NCI-H2029 (cell line): ENCODE data around the gene ALDH9A1.
A peak's percentile ranks its signal among the peaks of the same experiment; 100 is the strongest.
"Not testable (repeated sequence)": the region's sequence is repeated elsewhere in the genome, so short reads cannot be mapped to it uniquely, and the experiment has no call there.

ENCODE experiments used
- DNase-seq: peaks from one replicate; lab custom pipeline; 2025; lab: John Stamatoyannopoulos, UW

ALDH9A1 gene

DNA sequence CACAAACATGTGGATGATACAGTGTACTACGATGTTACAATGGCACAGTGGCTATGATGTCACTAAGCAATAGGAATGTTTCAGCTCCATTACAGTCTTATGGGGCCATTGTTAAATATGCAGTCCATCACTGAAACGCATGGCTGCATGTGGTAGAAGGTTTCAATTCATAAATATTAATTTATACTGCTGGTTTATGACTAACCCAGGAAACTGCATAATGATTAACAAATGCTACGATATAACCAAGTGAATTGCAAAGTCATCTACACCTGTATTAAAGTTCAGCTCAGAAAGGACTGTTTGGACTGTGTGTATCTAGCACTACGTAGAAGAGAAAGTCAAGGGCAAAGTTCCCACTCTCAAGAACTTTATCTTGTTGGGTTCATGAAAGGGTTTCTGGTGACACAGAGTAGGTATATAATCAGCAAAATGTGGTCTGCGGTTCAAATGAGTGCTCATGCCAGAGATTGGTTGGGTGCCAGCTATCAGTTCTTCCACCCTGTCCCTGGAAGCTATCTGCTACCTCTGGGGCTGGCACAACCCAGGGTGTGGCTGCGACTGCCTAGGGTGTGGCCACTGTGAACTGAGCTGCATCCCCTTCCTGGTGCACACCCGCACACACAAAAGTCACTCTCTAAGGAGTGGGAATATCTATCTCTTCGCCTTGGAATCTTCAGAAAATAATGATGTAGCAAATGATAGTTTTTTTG lies 52.6 kb downstream of the ALDH9A1 start:
- no peak for DNase-seq

DNA sequence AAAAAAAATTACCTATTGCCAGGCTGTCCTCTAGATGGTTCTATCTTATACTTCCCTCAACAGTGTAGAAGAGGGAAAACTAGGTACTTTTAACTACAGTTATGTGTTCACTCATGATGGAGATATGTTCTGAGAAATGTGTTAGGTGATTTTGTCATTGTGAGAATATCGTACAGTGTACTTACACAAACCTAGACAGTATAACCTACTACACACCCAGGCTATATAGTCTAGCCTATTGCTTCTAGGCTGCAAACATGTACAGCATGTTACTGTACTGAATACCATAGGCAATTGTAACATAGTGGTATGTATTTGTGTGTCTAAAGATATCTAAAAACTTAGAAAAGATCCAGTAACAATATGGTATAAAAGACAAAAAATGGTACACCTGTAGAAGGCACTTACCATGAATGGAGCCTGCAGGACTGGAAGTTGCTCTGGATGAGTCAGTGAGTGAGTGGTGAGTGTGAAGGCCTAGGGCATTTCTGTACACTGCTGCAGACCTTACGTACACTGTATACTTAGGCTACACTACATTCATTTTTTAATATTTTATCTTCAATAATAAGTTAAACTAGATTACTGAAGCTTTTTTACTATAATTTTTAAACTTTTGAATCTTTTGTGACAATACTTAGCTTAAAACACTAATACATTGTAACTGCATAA lies 54.2 kb downstream of the ALDH9A1 start:
- DNase-seq, result no peak

DNA sequence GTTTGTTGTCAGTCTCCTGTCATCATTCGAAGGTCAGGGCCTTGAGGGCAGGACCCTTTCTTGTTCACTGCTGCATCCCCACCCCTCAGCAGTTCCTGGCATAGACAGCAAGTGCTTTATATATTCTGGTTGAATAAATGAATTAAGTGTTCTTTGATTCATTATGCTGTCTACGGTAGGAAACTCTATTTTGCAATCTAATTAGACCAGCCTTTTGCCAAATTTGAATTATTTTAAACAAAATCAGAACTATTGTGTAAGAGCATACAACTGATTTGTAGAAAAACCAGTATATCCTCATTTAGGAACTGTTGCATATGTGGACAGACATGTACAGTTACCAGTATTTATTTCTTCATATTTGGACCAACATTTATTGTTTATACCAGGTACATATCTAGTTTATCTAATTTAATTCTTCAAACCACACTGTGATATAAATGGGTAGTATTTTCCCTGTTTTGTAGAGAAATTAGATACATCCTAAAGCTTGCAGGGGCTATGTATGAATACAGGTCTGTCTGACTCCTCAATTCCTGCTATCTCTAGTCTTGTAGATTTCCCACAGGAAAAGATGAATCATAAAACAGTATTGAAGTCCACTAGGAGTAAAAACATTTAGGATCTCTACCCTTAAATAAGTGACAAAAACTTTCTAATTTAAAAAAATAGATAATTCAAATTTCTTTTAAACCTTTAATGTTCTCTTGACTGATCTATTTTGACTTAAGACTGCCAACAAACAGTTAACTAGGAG lies 57.0 kb downstream of the ALDH9A1 start:
- no peak for DNase-seq

DNA sequence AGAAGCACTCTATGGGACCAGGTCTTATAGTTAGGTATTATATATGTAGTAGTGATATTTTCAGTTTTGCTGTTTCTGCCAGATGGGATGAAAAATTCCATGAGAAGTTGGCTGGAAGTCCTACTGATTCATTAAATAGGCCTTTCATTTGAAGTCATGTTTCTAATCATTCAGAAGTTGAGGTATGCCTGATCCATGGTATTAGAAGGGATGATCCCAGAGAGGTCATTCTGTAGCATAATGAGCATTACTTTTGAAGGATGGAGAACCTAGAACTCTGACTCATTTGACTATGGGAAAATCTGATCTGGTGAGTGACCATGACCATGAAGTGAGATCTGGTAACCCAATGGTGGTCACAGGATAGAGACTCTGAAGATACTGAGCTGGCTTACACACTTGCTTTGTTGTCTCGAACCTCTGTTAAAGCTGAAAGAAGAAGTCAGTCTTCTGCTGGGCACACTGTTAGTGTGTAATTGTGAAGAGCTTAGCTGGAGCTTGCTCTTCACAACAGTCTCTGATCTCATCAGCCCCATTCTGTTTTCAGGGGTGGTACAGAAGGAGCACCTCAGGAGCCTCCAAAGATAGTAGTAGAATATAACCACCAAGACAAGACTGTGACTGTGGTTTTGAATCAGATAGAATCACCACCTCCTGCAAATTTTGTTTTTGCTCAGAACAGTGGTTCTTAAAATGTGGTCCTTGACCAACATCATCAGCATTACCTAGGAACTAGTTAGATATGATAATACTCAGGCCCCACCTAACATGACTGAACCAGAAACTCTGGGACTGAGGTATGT lies 58.3 kb downstream of the ALDH9A1 start:
- no peak for DNase-seq

DNA sequence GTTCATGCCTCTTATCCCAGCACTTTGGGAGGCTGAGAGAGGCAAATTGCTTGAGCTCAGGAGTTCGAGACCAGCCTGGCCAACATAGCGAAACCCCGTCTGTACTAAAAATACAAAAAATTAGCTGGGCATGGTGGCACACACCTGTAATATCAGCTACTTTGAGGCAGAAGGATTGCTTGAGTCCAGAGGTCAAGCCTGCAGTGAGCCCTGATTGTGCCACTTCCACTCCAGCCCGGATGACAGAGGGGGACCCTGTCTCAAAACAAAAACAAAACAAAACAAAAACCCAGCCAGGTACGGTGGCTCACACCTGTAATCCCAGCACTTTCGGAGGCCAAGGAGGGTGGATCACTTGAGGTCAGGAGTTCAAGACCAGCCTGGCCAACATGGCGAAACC lies 60.2 kb downstream of the ALDH9A1 start:
- not testable (repeated sequence) for DNase-seq

DNA sequence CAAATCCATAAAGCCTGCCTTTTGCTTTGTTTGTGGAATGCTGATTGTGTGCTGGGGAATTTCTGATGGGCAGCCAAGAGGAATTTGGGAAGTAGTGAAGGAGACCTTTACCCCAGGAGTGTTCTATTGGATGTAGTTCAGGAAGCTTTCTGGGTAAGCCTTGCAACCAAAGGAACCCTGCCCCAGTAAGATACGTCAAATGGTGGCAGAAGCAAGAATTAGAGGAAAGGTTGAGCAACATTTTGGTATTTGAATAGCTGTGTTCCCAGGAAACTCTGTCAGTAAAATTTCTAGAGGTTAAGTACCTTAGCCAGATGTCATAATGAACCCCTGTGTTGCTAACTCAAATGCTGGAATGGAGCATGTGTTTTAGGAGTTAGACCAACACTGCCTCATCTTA lies 60.9 kb downstream of the ALDH9A1 start:
- no peak for DNase-seq

DNA sequence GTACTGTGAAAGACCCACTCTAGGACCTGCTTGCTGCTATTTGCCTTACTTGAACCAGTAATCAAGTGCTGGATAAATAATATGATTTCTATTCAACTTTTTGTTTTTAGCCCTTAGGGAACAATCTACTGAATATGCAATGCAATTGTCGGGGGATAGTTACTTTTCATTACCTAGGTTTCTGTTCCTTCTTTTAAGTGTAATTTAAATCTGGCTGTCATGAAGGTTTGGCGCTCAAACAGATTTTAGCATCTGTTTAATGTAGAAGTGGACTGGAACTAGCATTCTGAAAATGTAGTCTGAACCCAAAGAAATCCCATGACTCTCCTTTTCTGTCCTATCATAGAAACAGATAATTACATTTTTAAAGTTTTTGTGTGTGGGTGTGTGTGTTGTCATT lies 62.5 kb downstream of the ALDH9A1 start:
- DNase-seq, result no peak

DNA sequence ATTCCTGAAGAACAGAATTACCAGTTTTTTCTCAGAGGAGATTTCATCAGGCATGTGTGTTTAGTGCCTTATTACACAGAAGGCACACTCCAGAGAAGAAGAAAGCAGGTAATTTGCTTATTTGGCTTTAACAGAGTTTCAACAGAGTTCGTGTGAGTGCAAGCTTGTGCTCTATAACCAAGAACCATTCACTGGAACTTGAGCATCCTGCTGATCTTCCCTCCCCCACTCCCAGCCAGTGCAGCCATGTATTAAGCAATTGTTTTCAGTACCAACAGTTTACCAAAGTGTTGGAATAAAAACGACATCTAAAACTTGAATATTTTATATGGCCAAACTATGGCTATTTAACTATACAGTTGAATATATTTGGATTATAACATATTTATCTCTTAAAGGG lies 63.0 kb downstream of the ALDH9A1 start:
- DNase-seq, result no peak

DNA sequence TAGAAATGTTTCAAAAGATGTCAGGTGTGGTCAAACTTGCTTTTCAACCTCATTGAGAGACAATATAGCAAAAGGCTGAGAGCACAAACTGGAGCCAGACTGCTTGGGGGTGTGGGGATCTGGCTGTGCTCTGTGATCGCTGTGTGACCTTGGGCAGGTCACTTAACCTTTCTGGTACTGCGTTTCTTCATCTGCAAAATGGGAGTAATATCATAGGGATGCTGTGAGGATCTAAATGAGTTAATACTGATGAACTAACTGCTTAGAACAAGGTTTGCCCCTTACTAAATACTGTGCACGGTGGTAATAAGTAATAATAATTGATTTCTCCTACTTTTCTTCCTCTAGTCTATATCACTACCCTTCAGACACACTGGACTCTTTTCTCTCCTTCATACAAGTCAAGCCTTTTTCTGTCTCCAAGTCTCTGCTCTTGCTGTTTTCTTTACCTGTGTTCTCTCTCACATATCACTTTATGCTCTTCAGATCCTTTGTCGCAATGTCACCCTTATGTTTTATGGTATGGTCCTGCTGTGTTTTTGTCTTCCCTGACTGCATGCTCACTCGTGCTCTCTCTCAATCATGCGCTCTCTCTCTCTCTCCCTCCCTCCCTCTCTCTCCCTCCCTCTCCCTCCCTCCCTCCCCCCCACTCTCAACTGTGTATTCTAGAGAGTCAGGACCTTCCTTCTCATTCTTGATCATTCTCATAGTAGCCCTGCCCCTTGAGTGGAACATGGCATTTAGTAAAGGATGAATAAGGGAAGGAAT lies 64.0 kb downstream of the ALDH9A1 start:
- no peak for DNase-seq

DNA sequence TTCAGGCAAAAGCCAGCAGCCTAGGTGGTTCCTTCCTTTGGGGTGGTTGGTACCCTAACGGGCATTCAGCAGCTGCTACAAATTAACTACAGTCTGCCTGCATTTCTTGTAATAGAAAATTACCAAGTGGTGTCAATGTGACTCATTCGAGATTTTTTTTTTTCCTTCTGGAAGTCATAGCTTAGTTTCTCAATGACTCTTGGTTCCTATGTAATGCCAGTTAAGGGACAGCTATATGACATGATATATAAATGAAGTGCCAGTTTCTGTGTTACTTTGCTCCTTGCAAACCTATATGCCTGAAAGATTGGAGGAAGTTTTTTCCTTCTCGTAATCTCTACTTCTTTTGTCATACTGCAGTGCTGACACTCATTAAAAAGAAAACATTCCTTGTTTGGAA lies 64.7 kb downstream of the ALDH9A1 start:
- DNase-seq, result no peak

DNA sequence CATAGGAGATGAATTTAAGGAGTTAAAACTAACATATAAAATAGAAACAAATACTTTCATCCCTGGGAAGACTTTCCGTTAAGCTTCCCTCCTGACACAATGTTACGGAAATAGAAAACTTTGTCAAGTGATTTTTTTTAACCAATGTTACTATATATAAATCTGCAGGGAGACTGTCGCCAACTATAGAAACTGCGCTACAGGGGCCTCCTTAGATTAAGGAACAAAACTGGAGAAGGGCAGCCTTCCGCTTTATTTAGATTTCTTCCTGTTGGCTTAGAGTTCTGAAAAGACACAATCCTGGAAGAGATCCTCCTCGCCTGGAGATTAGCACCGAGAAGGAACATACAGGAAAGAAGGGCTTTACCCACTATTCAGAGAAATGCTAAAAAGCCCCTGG lies 65.9 kb downstream of the ALDH9A1 start:
- no peak for DNase-seq

DNA sequence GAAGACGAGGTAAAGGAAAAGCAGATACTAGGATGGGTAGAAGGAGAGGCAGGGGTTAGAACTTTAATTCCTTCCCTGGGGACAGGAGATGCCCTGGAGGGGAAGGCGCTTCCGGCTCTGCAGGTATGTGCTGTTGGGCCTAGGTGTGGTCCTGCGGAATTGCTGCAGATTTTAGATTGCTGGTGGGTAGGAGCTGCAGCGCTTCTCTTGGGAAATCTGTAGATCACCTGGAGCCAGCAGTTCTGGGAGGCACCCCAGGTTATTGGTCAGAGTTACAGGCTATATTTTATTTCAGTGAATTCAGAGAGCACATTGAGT lies 66.3 kb downstream of the ALDH9A1 start:
- no peak for DNase-seq

DNA sequence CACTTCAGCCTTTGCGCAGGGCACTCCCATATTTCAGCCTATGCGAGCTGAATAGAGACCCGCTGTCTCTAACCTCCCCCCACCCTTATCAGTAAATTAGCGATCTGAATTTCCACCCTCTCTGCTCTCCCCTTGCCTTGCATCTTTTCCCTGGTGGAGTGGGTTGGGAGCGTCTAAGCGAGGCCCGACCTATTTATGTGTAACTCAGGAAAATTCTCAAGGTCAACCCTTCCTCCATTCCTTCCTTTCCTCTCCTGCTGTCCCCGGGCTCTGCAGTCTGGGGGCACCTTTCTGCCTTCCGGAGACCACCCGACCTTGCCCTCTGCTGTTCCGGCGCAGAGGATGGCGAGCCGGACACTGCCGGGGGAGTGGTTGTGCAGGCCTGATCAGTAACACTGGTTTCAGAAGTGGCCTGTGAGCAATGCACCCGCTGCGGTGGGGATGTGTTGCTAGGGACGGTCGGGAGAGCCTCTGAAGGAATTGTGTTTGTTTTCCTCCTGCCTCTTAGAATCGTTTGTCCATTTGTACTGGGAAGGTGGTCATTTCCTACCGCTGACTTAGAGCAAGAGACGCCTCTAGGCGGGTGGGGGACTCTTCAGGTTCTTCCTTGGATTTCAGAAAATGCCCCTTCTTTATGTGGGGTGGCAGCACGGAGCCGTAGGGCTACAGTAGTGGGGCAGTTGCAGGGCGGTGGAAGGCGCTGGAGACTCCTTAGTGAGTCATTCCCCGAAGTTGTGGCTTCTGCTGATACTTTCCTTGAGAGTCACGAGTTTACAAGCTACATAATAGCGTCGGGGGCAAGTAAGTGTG lies 66.8 kb downstream of the ALDH9A1 start:
- DNase-seq, result no peak

DNA sequence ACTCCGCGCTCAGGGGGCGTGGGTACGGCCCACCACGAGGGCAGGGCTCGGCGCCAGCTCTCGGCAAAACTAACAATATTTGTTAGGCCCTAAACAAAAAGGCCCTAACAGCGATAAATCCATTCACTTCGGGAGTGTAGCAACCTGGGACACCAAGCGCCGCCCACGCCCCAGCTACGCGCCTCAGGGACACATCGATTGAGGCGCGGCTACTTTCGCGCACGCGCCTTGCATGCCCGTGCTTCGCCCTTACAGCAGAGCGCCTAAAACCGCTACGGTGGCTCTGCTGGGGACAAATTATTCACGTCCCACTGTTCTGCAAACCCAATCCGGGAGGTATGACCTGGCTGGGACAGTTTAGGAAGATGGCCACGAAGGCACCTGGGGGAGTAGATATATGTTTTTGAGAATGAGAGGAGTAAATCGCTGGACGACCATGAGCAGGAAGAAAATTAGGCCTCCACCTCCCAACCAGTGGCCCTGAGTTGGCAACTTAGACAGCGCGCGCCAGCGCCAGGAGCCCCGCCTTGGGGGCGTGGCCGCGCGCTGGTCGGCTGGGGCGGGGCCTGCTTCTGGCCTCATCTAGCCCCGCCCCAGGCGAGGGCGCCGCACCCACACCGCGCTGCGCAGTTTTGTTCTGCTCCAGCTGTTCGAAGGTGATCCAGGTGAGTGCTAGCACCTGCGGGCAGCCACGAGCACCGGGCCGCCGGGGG lies 67.6 kb downstream of the ALDH9A1 start, which contains the start of gene MGST3:
MGST3 (plus strand) TSS at position 606 of the 713 bp plus-strand sequence. CDS start 18,614 bp downstream, outside the sequence.
- DNase-seq, result peak; percentile 91

DNA sequence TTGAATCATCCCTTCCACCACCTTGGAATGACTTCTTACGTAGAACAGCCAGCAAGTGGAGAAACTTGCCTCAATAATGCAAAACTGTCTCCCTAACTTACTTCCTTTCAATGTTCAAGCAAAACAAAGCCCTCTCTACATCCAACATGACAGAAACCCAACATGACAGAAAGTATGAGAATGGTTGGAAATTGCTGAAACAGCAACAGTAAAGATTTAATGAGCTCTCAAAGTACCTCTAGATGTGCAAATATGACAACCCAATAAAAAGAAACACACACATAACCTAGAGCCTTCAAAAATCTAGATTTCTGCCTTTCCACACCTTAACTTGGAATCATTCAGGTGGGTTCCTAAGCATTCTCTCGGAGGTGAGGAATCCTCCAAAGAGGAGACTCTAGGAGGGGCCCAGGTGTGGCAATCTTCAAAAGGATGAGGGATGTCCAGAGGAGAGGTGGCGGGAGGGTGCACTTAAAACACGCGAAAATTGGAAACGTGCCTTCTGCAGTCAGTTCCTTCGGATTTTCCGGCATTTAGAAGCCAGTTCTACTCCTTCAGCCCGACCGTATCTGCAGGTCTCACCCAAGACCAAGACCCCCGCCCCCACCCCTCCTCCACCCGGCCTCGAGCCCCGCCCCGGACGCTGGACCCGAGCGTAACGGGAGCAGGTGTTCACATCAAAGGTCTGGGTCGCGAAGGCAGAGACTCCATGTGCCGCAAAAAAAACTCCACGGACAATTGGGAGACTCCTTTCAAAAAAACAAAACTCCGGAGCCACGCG lies 68.3 kb downstream of the ALDH9A1 start:
- no peak for DNase-seq

DNA sequence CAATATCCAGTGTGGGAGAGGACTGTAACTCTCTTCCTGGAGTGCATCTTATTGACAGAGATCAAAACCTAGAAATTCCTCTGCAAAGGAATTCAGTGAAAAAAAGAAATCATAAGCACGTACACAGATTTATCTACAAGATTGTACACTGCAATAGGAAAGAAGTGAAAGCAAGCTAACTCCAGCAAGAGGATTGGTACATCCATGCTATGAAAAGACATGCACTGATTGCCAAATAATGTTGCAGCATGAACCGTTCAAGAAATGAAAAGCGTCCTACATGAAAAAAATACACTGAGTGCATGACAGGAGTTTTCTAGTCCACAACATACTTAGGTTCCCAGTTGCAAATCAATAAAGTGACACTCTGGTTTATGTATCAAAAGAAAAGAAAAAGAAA lies 69.2 kb downstream of the ALDH9A1 start:
- no peak for DNase-seq

DNA sequence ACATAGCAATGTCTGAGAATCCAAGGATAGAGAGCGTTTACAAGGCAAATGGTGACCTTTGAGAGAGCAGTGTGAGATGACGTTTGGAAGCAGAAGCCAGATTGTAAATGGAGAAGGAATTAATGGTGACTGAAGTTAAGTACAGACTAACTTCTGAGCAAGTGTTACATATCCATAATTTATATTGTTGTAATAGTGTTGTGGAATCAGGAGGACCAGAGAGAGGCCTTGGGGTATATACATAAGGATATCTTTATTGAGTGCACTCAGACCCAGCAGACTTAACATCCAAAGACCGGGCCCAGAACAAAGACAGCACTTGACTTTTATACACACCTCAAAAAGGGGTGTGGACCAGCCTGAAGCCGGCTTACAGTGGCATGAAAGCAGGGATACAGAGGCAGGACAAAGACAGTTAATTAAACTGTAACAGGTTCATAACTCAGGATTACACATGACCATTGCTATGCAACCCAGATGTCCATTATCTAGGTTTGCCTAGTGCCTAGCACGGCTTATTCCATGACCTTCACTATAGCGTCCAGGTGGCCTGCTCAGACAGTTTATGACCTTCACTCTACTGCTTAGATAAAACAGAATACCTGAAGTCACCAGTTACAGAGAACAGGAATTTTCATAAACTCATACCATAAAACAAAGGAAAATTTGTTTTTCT lies 70.1 kb downstream of the ALDH9A1 start:
- DNase-seq, result no peak

DNA sequence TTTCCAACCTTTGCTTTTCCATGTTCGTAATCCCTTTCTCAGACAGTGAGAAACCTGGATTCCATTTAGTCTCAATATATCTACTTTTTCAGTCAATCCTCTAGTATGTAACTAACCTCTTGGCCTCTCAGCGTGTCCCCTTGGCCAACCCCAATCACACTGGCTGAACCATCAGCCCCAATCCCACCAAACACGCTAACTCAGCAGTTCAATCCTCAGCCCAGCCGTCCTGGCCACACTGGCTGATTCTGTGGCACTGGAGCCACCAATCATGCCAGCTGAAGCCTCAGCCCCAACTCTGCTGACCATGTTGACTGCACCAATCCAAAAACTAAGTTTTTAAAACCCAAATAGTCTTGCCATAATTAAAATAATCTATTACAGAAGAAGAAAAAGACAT lies 73.9 kb downstream of the ALDH9A1 start:
- no peak for DNase-seq

DNA sequence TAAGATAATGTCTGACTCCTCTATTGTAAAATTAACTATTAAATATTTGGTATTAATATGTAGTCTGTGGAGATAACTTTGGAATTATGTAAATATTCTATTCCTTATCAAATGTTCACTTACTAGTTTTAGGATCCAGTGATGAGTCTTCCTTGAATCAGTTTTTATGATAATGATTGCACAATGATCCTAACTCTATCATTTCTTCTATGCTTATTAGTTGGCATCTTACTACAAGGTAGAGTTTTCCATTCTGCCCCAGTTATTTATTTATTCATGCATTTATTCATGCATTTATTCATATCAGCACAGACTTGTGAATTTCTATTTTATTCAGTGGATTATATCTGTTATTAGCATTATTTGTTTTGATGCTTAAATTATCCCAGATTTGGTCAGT lies 74.7 kb downstream of the ALDH9A1 start:
- no peak for DNase-seq
